Endothelial cell of hepatic sinusoid (primary cell): ENCODE measurements around the gene NMD3.
"Not testable (repeated sequence)": the region's sequence is repeated elsewhere in the genome, so short reads cannot be mapped to it uniquely, and the experiment has no call there.

Experiments used
- in situ Hi-C: cut with HindIII; loops from 2 replicates; pipeline ENCODE4 v1.10.0; 2017; ENCODE audit warnings: low sequenced_read_pairs

The NMD3 gene

GRCh38 chr3:161220850-161221753 is at the start of gene NMD3:
Gene NMD3, plus strand, starts transcription at chr3:161221311. Its CDS starts 703 bp downstream, at chr3:161222014.
- in situ Hi-C loops = no loop called here

- in situ Hi-C loops = no loop called here
Observed at GRCh38 chr3:161171639-161172552, 49.2 kb upstream of the NMD3 start.

- in situ Hi-C loops = no loop called here
Observed at GRCh38 chr3:161175506-161175905, 45.6 kb upstream of the NMD3 start.

GRCh38 chr3:161177991-161178390 is 43.1 kb upstream of the NMD3 start:
- in situ Hi-C loops = no loop called here

- in situ Hi-C loops = not testable (repeated sequence)
Observed at GRCh38 chr3:161181371-161181770, 39.7 kb upstream of the NMD3 start.

- in situ Hi-C loops = no loop called here
Observed at GRCh38 chr3:161187046-161187445, 34.1 kb upstream of the NMD3 start.

- in situ Hi-C loops = no loop called here
Observed at GRCh38 chr3:161197855-161198850, 23.0 kb upstream of the NMD3 start.

GRCh38 chr3:161199926-161200325 is 21.2 kb upstream of the NMD3 start:
- in situ Hi-C loops = loop anchor here (10.0 kb wide), 1 partner anchor 45 kb away; no protein-coding TSS in a partner anchor

GRCh38 chr3:161203485-161204098 is 17.5 kb upstream of the NMD3 start:
- in situ Hi-C loops = loop anchor here (10.0 kb wide), 1 partner anchor 49 kb away; no protein-coding TSS in a partner anchor

- in situ Hi-C loops = loop anchor here (10.0 kb wide), 1 partner anchor 54 kb away; no protein-coding TSS in a partner anchor
Observed at GRCh38 chr3:161208931-161209330, 12.2 kb upstream of the NMD3 start.

GRCh38 chr3:161212171-161212771 is 8.8 kb upstream of the NMD3 start:
- in situ Hi-C loops = no loop called here

- in situ Hi-C loops = no loop called here
Observed at GRCh38 chr3:161212906-161213305, 8.2 kb upstream of the NMD3 start.

- in situ Hi-C loops = no loop called here
Observed at GRCh38 chr3:161213644-161214043, 7.5 kb upstream of the NMD3 start.

GRCh38 chr3:161215185-161215584 is 5.9 kb upstream of the NMD3 start:
- in situ Hi-C loops = no loop called here

GRCh38 chr3:161217496-161217895 is 3.6 kb upstream of the NMD3 start:
- in situ Hi-C loops = no loop called here

- in situ Hi-C loops = no loop called here
Observed at GRCh38 chr3:161219495-161219894, 1.6 kb upstream of the NMD3 start.

- in situ Hi-C loops = no loop called here
Observed at GRCh38 chr3:161221806-161222600, 892 bp downstream of the NMD3 start.

- in situ Hi-C loops = no loop called here
Observed at GRCh38 chr3:161222662-161223061, 1.6 kb downstream of the NMD3 start.

GRCh38 chr3:161224786-161225185 is 3.7 kb downstream of the NMD3 start:
- in situ Hi-C loops = no loop called here
